GM23338 (cell line): ENCODE data around the gene GTF3C1. TPM values are rescaled to one million over a fixed set of nuclear protein-coding genes. Genes with fewer than 3 reads are reported as not detected.

ENCODE experiments used
- ATAC-seq: fragments of 200-7000 bp; cut with Tn5 transposase; 3 replicates; pipeline ENCODE4 v1.9.1; 2020
- DNase-seq: peaks from one replicate; pipeline ENCODE4 v3.0.0-alpha.2; 2015; ENCODE audit warnings: low spot score
- H2AFZ ChIP-seq: fragments of 200-600 bp; sonication (generic); 2 replicates; pipeline ENCODE4 v1.8.0; 2016; ENCODE audit warnings: antibody characterized with exemption, mild to moderate bottlenecking, moderate library complexity
- H3F3A ChIP-seq: fragments of 200-600 bp; sonication (generic); replicated peaks from 2 replicates; pipeline ENCODE4 v1.8.0; 2017; ENCODE audit warnings: antibody characterized with exemption, mixed run types, low read depth
- H3K27ac ChIP-seq: fragments of 200-600 bp; sonication (generic); 2 replicates; pipeline ENCODE4 v1.6.1; 2016; ENCODE audit warnings: low read depth
- H3K27me3 ChIP-seq: fragments of 200-600 bp; sonication (generic); 2 replicates; pipeline ENCODE4 v1.8.0; 2016; ENCODE audit warnings: mild to moderate bottlenecking, mixed run types, moderate library complexity; ENCODE audit not compliant: insufficient read depth
- H3K36me3 ChIP-seq: fragments of 200-600 bp; sonication (generic); 2 replicates; pipeline ENCODE4 v1.8.0; 2016; ENCODE audit warnings: mild to moderate bottlenecking; ENCODE audit not compliant: insufficient read depth
- H3K4me1 ChIP-seq: fragments of 200-600 bp; sonication (generic); 2 replicates; pipeline ENCODE4 v1.8.0; 2016; ENCODE audit warnings: mild to moderate bottlenecking, moderate library complexity; ENCODE audit not compliant: insufficient read depth
- H3K4me2 ChIP-seq: fragments of 200-600 bp; sonication (generic); 2 replicates; pipeline ENCODE4 v1.7.1; 2017; ENCODE audit warnings: mixed run types
- H3K4me3 ChIP-seq: fragments of 200-600 bp; sonication (generic); 2 replicates; pipeline ENCODE4 v1.6.1; 2016; ENCODE audit warnings: mixed run types
- H3K79me2 ChIP-seq: fragments of 200-600 bp; sonication (generic); replicated peaks from 2 replicates; pipeline ENCODE4 v1.8.0; 2017; ENCODE audit warnings: mild to moderate bottlenecking; ENCODE audit not compliant: insufficient read depth
- H3K9me2 ChIP-seq: fragments of 200-600 bp; sonication (generic); 2 replicates; pipeline ENCODE4 v1.8.0; 2017; ENCODE audit not compliant: insufficient read depth
- H4K20me1 ChIP-seq: fragments of 200-600 bp; sonication (generic); replicated peaks from 2 replicates; pipeline ENCODE4 v1.8.0; 2017; ENCODE audit warnings: mild to moderate bottlenecking; ENCODE audit not compliant: insufficient read depth
- H3K27ac Mint-ChIP-seq: 2 replicates; pipeline ENCODE4 v1.8.0; 2020; ENCODE audit warnings: inconsistent platforms, mild to moderate bottlenecking, moderate library complexity, mixed read lengths
- H3K27me3 Mint-ChIP-seq: 3 replicates; pipeline ENCODE4 v1.8.0; 2022; ENCODE audit warnings: low read depth, mild to moderate bottlenecking, moderate library complexity, mixed read lengths, inconsistent platforms; ENCODE audit not compliant: insufficient read depth, poor library complexity
- H3K36me3 Mint-ChIP-seq: 3 replicates; pipeline ENCODE4 v1.8.0; 2021; ENCODE audit warnings: low read depth, mild to moderate bottlenecking, inconsistent platforms, moderate library complexity, mixed read lengths
- H3K4me1 Mint-ChIP-seq: 3 replicates; pipeline ENCODE4 v1.8.0; 2020; ENCODE audit warnings: mild to moderate bottlenecking, inconsistent platforms, mixed read lengths
- H3K4me3 Mint-ChIP-seq: 3 replicates; pipeline ENCODE4 v1.8.0; 2021; ENCODE audit warnings: moderate library complexity, mild to moderate bottlenecking, inconsistent platforms, mixed read lengths
- H3K9me3 Mint-ChIP-seq: 3 replicates; pipeline ENCODE4 v1.8.0; 2020; ENCODE audit warnings: moderate library complexity, mild to moderate bottlenecking, inconsistent platforms, mixed read lengths
- CTCF ChIP-seq, 2 experiments: fragments of 200-600 bp in 1 of 2; sonication (generic) in 1 of 2; conservative IDR thresholded peaks; 2 replicates each; pipeline versions ENCODE4 v1.5.1 to v1.6.1; 2016 to 2017; ENCODE audit warnings: antibody characterized with exemption in 2 of 2, low read depth in 2 of 2, mild to moderate bottlenecking in 2 of 2, moderate library complexity in 1 of 2
- EZH2 ChIP-seq: fragments of 200-600 bp; sonication (generic); IDR thresholded peaks from one replicate; pipeline ENCODE4 v1.8.0; 2017; ENCODE audit warnings: antibody characterized with exemption, mild to moderate bottlenecking, low read depth; ENCODE audit not compliant: unreplicated experiment
- JUNB ChIP-seq: IDR thresholded peaks from one replicate; pipeline ENCODE4 v1.6.1; 2016; ENCODE audit warnings: antibody characterized with exemption; ENCODE audit not compliant: unreplicated experiment
- ZNF114 ChIP-seq: fragments of 250-450 bp; sonication (Bioruptor Pico); IDR thresholded peaks from 2 replicates; pipeline ENCODE4 v1.5.0; 2020; ENCODE audit warnings: mild to moderate bottlenecking, moderate library complexity
- polyA plus RNA-seq: library from polyadenylated mRNA; unstranded; fragments of >200 nt; fragmentation: Nextera tagmentation; extraction: Ambion mirVana; gene quantifications from 2 replicates; pipeline ENCODE4 v1.2.1, GENCODE V29; 2016
- total RNA-seq: library from RNA; depleted of rRNA; stranded (reverse); fragments of >200 nt; shearing (Covaris generic); gene quantifications from 2 replicates; pipeline ENCODE4 v1.2.3, GENCODE V29; 2014
- TF ChIP-seq, protein P1 (sequence below): IDR thresholded peaks from one replicate; pipeline ENCODE4 v1.6.1; 2018; ENCODE audit warnings: antibody characterized with exemption; ENCODE audit not compliant: unreplicated experiment
- TF ChIP-seq, protein P2 (sequence below): fragments of 250-450 bp; sonication (Bioruptor Pico); IDR thresholded peaks from 2 replicates; pipeline ENCODE4 v1.5.0; 2020; ENCODE audit warnings: mild to moderate bottlenecking, moderate library complexity

The GTF3C1 gene
- total and polyA plus RNA-seq, 2 experiments from 2014 or later = 78.5 to 138 TPM

DNA sequence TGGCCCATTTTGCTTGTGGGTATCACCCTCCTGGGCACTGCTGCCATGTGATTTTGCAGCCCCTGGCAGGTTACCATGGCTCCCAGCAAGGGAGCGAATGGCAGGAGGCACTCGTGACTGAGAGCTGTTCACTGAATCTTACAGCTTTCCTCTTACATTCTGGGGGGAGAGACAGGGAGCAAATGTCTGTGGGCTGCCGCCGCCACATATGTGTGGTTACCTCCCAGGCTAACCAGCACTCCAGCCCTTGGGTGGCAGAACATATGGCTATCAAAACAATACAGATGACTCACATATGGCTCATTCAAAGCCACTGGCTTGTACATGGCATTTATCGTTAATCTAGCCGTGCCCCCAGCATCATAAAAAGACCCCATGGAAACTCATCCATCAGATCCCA is 19.8 kb downstream of the GTF3C1 start:
- Histone ChIP-seq H3K79me2 (no peaks in the 10 kb centered on the region), H3K4me3 (no peak overlapping the region), H3K27me3 (no peaks in the 10 kb centered on the region), H2AFZ (no peak overlapping the region), H3K4me1 (no peaks in the 10 kb centered on the region), H3F3A (no peaks in the 10 kb centered on the region), H3K4me2 (no peak overlapping the region), H4K20me1 (peaks cover 5% of the 10 kb centered on the region), H3K9me2 (no peaks in the 10 kb centered on the region), H3K36me3 (peaks cover 59% of the 10 kb centered on the region), H3K27ac (no peak overlapping the region)
- Mint-ChIP-seq H3K27ac (no peak overlapping the region), H3K4me1 (no peaks in the 10 kb centered on the region), H3K27me3 (peaks cover 11% of the 10 kb centered on the region), H3K9me3 (no peaks in the 10 kb centered on the region), H3K4me3 (no peak overlapping the region), H3K36me3 (peaks cover 82% of the 10 kb centered on the region)
- TF ChIP-seq CTCF (conservative IDR thresholded peaks at IDR 0.05; ENCODE audit: low read depth in 2 of 2) = no peak
- TF ChIP-seq, protein P1, sequence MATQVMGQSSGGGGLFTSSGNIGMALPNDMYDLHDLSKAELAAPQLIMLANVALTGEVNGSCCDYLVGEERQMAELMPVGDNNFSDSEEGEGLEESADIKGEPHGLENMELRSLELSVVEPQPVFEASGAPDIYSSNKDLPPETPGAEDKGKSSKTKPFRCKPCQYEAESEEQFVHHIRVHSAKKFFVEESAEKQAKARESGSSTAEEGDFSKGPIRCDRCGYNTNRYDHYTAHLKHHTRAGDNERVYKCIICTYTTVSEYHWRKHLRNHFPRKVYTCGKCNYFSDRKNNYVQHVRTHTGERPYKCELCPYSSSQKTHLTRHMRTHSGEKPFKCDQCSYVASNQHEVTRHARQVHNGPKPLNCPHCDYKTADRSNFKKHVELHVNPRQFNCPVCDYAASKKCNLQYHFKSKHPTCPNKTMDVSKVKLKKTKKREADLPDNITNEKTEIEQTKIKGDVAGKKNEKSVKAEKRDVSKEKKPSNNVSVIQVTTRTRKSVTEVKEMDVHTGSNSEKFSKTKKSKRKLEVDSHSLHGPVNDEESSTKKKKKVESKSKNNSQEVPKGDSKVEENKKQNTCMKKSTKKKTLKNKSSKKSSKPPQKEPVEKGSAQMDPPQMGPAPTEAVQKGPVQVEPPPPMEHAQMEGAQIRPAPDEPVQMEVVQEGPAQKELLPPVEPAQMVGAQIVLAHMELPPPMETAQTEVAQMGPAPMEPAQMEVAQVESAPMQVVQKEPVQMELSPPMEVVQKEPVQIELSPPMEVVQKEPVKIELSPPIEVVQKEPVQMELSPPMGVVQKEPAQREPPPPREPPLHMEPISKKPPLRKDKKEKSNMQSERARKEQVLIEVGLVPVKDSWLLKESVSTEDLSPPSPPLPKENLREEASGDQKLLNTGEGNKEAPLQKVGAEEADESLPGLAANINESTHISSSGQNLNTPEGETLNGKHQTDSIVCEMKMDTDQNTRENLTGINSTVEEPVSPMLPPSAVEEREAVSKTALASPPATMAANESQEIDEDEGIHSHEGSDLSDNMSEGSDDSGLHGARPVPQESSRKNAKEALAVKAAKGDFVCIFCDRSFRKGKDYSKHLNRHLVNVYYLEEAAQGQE = no peak
- TF ChIP-seq JUNB = no peak
- TF ChIP-seq EZH2 = no peak
- DNase-seq (no peak), ATAC-seq (no peak)

DNA sequence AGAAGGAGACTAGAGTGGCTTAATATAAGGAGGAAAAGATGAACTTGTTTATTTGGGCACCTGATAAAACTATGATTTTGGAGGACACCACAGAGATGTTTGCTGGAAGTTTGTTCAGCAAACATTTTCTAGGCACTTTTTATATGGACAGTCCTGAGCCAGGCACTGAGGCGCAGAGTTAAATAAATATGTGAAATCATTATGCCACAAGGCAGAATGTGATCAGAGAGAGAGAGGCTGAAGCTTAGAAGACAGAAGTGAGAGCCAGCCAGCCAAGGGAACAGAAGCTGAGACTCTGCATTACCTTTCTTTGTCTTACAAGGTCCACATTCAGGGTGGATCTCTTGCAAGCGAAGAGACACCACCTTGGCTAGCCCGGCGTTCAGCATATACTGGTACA is 21.4 kb downstream of the GTF3C1 start:
- H3F3A ChIP-seq = no peaks in the 10 kb centered on the region
- no peaks in the 10 kb centered on the region for H3K4me1 Mint-ChIP-seq
- no peak overlapping the region for H3K4me3 Mint-ChIP-seq
- no peak overlapping the region for H3K4me3 ChIP-seq
- no peak for ATAC-seq
- no peaks in the 10 kb centered on the region for H3K4me1 ChIP-seq
- peaks cover 69% of the 10 kb centered on the region for H3K36me3 ChIP-seq
- no peak for DNase-seq
- no peak overlapping the region for H3K4me2 ChIP-seq
- H3K27ac Mint-ChIP-seq = no peak overlapping the region
- no peaks in the 10 kb centered on the region for H3K9me3 Mint-ChIP-seq
- H4K20me1 ChIP-seq = no peaks in the 10 kb centered on the region; the same call in 1 of the 2 replicates
- no peaks in the 10 kb centered on the region for H3K27me3 ChIP-seq
- H3K9me2 ChIP-seq = no peaks in the 10 kb centered on the region
- peaks cover 78% of the 10 kb centered on the region for H3K36me3 Mint-ChIP-seq
- H3K27ac ChIP-seq = no peak overlapping the region
- peaks cover 11% of the 10 kb centered on the region for H3K27me3 Mint-ChIP-seq
- no peak overlapping the region for H2AFZ ChIP-seq
- no peaks in the 10 kb centered on the region for H3K79me2 ChIP-seq
- TF ChIP-seq ZNF114 (no peak), EZH2 (no peak)
- TF ChIP-seq, protein P2, sequence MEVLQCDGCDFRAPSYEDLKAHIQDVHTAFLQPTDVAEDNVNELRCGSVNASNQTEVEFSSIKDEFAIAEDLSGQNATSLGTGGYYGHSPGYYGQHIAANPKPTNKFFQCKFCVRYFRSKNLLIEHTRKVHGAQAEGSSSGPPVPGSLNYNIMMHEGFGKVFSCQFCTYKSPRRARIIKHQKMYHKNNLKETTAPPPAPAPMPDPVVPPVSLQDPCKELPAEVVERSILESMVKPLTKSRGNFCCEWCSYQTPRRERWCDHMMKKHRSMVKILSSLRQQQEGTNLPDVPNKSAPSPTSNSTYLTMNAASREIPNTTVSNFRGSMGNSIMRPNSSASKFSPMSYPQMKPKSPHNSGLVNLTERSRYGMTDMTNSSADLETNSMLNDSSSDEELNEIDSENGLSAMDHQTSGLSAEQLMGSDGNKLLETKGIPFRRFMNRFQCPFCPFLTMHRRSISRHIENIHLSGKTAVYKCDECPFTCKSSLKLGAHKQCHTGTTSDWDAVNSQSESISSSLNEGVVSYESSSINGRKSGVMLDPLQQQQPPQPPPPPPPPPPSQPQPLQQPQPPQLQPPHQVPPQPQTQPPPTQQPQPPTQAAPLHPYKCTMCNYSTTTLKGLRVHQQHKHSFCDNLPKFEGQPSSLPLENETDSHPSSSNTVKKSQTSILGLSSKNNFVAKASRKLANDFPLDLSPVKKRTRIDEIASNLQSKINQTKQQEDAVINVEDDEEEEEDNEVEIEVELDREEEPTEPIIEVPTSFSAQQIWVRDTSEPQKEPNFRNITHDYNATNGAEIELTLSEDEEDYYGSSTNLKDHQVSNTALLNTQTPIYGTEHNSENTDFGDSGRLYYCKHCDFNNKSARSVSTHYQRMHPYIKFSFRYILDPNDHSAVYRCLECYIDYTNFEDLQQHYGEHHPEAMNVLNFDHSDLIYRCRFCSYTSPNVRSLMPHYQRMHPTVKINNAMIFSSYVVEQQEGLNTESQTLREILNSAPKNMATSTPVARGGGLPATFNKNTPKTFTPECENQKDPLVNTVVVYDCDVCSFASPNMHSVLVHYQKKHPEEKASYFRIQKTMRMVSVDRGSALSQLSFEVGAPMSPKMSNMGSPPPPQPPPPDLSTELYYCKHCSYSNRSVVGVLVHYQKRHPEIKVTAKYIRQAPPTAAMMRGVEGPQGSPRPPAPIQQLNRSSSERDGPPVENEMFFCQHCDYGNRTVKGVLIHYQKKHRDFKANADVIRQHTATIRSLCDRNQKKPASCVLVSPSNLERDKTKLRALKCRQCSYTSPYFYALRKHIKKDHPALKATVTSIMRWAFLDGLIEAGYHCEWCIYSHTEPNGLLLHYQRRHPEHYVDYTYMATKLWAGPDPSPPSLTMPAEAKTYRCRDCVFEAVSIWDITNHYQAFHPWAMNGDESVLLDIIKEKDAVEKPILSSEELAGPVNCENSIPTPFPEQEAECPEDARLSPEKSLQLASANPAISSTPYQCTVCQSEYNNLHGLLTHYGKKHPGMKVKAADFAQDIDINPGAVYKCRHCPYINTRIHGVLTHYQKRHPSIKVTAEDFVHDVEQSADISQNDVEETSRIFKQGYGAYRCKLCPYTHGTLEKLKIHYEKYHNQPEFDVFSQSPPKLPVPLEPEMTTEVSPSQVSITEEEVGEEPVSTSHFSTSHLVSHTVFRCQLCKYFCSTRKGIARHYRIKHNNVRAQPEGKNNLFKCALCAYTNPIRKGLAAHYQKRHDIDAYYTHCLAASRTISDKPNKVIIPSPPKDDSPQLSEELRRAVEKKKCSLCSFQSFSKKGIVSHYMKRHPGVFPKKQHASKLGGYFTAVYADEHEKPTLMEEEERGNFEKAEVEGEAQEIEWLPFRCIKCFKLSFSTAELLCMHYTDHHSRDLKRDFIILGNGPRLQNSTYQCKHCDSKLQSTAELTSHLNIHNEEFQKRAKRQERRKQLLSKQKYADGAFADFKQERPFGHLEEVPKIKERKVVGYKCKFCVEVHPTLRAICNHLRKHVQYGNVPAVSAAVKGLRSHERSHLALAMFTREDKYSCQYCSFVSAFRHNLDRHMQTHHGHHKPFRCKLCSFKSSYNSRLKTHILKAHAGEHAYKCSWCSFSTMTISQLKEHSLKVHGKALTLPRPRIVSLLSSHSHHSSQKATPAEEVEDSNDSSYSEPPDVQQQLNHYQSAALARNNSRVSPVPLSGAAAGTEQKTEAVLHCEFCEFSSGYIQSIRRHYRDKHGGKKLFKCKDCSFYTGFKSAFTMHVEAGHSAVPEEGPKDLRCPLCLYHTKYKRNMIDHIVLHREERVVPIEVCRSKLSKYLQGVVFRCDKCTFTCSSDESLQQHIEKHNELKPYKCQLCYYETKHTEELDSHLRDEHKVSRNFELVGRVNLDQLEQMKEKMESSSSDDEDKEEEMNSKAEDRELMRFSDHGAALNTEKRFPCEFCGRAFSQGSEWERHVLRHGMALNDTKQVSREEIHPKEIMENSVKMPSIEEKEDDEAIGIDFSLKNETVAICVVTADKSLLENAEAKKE (CRISPR knock-in tag) = no peak
- TF ChIP-seq, protein P1 = no peak
